Measurements from ENCODE around the gene RANBP6. TPM values are rescaled to one million over a fixed set of nuclear protein-coding genes. Genes with fewer than 3 reads are reported as not detected.

Gene RANBP6
- total RNA-seq, 1 donor from 2014 or later = 14.8 TPM

DNA sequence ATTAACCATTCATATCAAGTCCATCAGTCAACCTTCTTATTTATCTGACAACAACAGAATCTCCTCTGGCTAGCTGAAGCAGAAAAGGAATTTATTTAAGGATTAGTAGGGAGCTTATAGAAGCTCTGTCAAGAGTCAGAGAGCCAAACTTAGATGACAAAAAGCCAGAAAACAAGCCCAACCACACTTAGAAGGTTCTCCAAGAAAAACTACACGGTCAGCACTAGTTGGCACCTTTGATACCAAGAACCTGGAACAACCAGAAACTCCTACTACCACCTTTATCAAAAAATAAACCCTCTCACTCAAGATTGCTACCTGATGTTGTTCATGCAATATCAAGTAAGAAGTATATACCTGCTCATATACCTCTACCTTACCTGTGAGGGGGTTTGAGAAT, 36.9 kb downstream of the RANBP6 start:
- no peaks in the 10 kb centered on the region for H3K9me3 ChIP-seq

GRCh38 chr9:5976674-5977397, 38.6 kb downstream of the RANBP6 start:
- intact Hi-C loops (cut with DNase I) = no loop called here
- TF ChIP-seq, protein P1, sequence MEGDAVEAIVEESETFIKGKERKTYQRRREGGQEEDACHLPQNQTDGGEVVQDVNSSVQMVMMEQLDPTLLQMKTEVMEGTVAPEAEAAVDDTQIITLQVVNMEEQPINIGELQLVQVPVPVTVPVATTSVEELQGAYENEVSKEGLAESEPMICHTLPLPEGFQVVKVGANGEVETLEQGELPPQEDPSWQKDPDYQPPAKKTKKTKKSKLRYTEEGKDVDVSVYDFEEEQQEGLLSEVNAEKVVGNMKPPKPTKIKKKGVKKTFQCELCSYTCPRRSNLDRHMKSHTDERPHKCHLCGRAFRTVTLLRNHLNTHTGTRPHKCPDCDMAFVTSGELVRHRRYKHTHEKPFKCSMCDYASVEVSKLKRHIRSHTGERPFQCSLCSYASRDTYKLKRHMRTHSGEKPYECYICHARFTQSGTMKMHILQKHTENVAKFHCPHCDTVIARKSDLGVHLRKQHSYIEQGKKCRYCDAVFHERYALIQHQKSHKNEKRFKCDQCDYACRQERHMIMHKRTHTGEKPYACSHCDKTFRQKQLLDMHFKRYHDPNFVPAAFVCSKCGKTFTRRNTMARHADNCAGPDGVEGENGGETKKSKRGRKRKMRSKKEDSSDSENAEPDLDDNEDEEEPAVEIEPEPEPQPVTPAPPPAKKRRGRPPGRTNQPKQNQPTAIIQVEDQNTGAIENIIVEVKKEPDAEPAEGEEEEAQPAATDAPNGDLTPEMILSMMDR (IDR thresholded peaks at IDR 0.05) = no peak
- Histone ChIP-seq H3K4me3 (no peak overlapping the region), H3K36me3 (no peaks in the 10 kb centered on the region), H3K9me3 (no peaks in the 10 kb centered on the region), H3K27ac (no peak overlapping the region), H3K27me3 (no peaks in the 10 kb centered on the region), H3K4me1 (peaks cover 8% of the 10 kb centered on the region)
- DNase-seq (no peak), ATAC-seq (no peak)

More for the DNA sequence above, 36.9 kb downstream of the RANBP6 start:
- DNase-seq (no peak), ATAC-seq (no peak)
- peaks cover 8% of the 10 kb centered on the region for H3K4me1 ChIP-seq
- TF ChIP-seq, protein P1 (IDR thresholded peaks at IDR 0.05) = no peak
- H3K27ac ChIP-seq = no peak overlapping the region
- H3K4me3 ChIP-seq = no peak overlapping the region
- H3K27me3 ChIP-seq = no peaks in the 10 kb centered on the region
- intact Hi-C loops (cut with DNase I) = no loop called here
- H3K36me3 ChIP-seq = peaks cover 5% of the 10 kb centered on the region

GRCh38 chr9:5971740-5972139, 43.7 kb downstream of the RANBP6 start:
- intact Hi-C loops (cut with DNase I) = no loop called here
- TF ChIP-seq, protein P1 (IDR thresholded peaks at IDR 0.05) = no peak
- peaks cover 2% of the 10 kb centered on the region for H3K4me1 ChIP-seq
- no peaks in the 10 kb centered on the region for H3K9me3 ChIP-seq
- DNase-seq (no peak), ATAC-seq (no peak)
- H3K4me3 ChIP-seq = no peak overlapping the region
- no peaks in the 10 kb centered on the region for H3K27me3 ChIP-seq
- peaks cover 18% of the 10 kb centered on the region for H3K36me3 ChIP-seq
- H3K27ac ChIP-seq = no peak overlapping the region

Small RNA genes within 50 kb of the gene (microRNA-seq; reads per million reads assigned to microRNA genes)
- gene MIR4665 (ENCODE audit: borderline microRNAs expressed) = not detected

Other genes starting within 250 kb of the RANBP6 start
- gene ERMP1, start 182.5 kb downstream of the RANBP6 start, total RNA-seq = 34.8 TPM
- gene MLANA, start 124.7 kb downstream of the RANBP6 start, total RNA-seq = not detected
- 64.8 TPM for gene IL33, start 200.2 kb upstream of the RANBP6 start, total RNA-seq